Measurements from ENCODE around the gene NEDD8.

NEDD8 gene

GRCh38 chr14:24262821-24263733 is 30.9 kb upstream of the NEDD8 start, which contains the start of gene TGM1:
TGM1 (minus strand) TSS chr14:24263177; CDS start chr14:24262352, 825 bp downstream.
- no peak for DNase-seq

DNA sequence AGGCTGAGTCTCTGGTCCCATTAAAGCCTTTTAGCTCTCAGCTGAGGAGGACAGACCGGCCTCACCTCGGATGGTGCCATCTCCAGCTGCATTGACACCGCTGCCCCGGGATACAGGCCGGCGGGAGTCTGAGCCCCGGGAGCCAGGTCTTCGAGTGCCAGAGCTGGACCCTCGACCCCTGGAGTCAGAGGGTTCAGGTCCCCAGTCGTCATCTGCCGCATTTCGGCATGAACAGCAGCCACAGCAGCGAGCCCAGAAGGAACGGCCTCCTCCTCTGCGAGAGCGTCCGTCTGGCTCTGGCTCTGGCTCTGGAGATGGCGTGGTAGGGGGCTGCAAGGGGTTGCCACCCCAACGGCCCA is 29.8 kb upstream of the NEDD8 start:
- DNase-seq, result no peak

GRCh38 chr14:24261256-24261968 is 29.2 kb upstream of the NEDD8 start:
- DNase-seq, result no peak

DNA sequence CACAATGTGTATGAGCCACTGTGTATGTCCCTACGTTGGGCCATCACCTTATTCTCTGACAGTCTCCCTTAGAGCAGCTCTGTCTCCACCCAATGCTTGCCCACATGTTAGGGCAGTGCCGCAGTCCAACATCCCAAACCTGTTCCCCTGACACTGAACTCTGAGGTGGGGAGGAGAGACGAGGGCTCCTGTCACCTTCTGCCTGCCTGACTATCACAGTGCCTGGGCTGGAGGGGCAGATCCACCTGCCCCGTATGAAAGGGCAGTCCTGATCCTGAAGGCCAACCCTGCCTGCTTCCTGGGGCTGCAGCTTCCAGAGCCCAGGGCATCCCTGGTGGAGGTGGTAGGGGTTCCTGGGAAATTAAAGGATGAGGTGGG is 28.6 kb upstream of the NEDD8 start:
- DNase-seq, result no peak

DNA sequence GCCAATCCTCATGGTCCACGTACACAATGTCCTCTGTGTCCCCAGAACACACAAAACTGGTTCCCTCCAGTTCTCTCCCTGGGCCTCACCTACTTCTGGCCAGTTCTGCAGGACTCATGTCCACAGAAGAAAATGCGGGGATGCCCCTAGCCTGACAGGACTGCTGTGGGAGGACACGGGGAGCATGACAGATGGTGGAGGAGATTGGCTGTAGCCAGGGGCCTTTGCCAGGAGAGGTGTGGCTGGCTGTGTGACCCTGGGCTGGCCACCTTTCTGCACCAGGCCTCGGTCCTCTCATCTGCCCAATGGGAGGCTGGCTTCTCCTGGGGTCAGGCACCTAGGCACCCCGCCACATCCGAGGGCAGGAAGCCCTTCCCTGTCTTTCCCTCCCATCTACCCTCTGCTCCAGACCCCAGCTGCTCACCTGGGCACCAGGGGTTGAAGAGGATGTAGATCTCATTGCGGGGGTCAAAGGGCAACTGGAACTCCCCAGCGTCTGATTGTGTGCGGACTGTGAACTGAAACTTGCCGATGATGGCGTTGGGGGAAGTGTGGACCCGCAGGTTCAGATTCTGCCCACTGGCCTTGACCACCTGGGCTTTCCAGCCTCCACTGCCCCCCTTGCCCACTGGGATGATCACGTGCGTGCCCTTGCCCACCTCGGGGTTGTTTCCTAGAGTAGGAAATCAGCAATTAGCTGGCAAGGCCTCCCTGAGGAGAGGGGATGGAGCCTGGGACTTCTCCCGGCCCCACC is 28.0 kb upstream of the NEDD8 start:
- DNase-seq, result no peak

DNA sequence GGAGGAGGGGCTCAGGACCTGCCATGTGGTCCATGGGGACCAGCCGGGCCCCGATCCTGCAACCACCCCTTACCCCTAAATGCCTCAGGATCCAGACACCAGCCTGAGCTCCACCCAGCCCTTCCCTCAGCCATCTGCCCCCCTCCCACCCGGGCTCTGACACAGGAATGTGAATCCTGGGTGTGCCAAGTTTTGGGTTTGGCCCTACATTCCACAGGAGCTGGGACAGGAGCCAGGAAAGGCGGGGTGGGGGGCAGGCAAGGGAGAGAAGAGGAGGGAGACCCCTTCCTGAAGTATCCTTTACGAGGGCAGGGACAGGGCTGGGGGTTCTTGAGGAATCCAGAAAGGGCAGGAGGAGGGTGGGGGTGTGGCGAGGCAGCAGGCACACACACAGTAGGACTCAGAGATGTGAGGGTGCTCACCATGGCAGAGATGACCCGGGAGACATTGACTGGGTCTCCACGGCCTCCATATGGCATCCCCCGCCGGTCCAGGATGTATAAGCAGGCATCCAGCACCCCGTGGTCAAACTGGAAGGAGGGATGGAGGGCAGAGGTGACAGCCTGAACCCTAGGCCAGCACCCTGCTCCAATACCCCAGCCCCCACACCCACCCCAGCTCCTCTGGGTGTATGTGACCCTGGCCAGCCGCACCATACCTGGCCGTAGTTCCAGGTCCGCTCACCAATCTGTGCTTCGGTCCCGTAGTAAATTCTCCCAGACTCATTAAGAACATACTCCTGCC is 27.3 kb upstream of the NEDD8 start:
- no peak for DNase-seq

DNA sequence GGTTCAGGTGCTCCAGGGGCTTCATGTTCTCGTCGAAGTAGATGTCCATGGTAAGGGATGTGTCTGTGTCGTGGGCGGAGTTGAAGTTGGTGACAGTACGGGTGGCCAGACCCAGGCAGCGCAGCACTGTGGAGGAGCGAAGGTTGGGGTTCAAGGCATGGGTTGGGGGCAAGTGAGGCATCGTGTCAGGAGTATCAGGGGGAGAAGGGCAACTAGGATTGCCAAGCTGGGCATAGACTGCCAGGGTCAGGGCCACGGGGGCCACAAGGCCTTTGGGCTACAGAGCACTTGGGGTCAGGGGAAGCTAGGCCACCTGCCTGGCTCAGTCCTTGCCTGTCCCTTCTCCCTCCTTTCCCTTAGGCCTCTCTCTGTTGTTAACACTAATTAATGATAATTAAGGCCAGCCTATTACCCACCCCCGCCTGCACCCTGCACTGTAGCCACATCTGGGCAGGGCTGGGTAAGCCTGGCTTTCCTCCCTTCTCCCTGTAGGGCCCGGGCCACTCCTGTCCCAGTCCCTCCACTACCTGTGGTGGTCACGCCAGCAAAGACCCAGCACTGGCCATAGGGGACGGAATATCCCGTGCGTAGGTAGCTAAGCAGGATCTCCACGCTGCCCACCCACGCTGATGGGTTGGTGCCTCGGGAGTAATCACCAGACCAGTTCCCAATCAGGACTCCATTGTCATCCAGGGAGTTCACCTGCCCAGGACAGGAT is 26.5 kb upstream of the NEDD8 start:
- no peak for DNase-seq

DNA sequence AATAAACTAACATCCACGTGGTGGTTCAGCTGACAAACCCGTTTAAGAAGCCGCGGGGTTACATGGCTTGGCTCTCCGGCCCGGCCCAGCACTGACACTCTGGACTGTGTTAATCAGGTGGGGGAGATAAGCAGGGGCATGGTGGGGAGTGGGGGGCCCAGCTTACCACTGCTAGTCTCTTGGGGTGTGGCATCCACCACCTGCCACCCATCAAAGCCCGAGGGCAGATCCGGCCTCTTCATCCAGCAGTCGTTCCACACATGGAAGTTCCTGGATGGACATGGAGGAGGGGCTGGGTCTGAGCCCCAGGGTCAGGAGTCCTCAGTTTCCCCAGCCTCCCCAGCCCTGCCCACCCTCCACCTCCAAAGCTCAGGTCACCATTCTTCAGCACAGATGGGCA is 26.0 kb upstream of the NEDD8 start:
- no peak for DNase-seq

DNA sequence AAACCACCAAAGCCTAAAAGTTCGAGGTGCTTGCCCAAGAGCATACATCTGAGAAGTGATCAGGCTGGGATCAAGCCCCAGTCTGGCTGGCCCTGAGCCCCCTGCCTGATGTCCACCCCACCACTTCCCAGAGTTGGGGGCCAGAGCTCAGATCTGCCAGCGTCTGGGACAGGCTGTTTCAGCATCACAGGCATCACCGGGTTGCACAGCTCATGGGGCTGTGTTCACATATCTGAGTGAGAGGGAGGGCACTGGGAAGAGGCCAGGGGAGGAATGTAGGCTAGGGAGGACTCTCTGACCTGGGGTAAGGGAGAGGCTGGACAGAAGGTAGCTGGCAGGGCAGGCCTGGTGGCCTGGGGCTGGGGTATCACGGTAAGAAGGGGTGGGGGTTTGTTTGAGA is 24.8 kb upstream of the NEDD8 start:
- no peak for DNase-seq

GRCh38 chr14:24255931-24256711 is 24.0 kb upstream of the NEDD8 start:
- DNase-seq, result no peak

GRCh38 chr14:24255438-24255837 is 23.3 kb upstream of the NEDD8 start:
- DNase-seq, result no peak

DNA sequence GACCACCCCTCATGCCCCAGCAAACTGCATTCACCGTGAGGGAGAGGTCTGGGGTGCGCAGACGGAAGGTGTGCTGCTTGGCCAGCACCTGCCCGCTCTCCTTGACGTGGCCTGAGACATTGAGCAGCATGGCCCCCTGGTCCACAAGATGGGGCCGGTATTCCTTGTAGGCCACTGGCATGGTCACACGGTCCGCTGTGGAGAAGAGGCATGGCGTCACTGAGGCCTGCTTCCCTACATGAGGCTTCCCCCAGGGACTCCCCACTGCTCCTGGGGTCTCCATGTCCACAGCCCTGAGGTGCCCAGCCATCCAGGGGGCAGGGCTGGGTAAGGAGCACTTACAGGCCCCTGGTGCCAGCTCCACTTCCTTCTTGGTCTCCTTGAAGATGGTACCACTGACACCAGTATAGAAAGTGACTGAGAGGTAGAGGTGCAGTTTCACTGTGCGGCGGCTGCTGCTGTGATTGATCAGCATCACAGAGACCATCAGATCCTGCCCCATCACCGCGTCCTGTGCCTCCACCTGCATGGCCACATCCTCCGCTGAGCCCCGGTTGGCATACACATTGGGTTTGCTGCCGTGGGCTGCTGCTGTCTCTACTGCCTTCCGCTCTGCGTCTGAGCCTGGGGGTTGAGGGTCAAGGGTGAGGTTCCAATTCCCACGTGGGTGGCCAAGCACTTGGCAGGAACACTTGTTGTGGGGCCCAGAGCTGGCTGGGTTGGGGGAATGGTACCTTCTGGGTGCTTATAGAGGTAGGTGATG is 22.6 kb upstream of the NEDD8 start:
- DNase-seq, result no peak

DNA sequence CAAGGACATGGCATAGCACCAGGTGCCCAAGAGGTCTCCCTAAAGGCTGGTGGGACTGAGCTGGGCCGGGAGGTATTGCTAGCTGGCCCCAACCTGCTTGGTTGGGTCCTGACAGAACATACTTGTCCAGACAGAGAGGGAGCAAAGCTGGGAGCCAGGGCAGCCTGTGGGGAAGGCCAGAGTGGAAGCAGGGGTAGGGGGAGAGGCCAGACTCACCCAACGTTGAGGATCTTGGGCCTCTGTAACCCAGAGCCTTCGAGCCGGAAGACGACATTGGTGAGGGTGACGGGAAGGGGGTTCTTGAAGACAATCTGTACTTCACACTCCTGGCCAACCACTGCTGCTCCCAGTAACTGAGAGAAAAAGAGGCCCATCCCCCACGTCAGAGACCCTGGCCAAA is 21.8 kb upstream of the NEDD8 start:
- DNase-seq, result no peak

GRCh38 chr14:24252289-24253124 is 20.3 kb upstream of the NEDD8 start:
- DNase-seq, result no peak

DNA sequence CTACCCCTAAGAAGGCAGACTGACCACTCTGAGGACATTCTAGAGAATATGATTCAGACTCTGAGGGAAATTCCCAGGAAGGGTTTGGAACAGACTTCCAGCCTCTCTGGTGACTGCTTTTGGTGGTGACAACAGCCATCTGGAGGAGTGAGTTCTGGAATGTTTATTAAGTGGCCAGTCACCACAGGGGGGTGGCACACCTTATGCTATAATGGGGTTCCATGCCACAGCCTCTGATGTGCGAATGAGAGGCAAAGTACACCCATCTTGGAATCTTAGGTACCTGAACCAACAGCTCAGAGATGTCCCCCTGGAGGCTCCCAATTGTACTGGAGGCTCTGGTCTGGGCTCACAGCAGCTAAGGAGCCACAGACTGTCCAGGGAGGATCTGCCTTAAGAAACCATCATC is 19.7 kb upstream of the NEDD8 start:
- DNase-seq, result no peak

GRCh38 chr14:24250354-24250753 is 18.2 kb upstream of the NEDD8 start:
- DNase-seq, result no peak

DNA sequence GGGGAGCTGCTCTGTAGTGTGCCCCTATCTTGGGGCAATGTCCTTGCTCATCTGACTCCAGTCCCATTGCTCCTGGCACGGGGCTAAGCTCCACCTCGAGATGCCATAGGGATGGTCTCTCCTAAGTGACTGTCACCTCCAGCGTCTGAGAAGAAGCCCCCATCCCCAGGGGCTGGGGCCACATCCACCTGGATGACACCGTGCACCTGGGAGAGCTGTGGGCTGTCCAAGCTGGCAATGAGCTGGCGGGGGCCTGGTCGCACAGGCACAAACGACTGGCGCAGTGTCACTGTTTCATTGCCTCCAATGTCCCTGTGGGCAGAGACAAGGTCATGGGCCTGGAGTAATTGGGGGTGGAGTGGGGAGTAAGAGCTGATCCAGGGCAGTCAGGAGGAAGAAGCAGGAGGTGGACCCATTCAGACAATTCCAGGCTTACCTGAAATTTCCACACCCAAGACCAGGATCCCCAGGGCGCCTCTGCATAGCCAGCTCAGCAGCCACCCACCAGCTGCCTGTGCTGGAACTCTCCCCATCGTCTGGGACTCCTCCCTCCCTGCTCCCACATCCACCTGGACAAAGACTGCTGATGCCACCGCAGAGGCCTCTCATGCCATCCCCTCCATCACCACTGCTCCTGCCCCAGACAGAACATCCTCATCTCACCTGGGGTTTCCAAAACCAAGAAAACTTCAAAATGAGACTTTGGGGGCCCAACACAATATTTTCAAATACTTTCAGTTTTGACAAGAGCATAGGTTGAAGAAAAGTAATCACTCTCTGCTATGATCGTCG is 17.3 kb upstream of the NEDD8 start:
- DNase-seq, result no peak

GRCh38 chr14:24247422-24247821 is 15.3 kb upstream of the NEDD8 start:
- DNase-seq, result no peak

- no peak for DNase-seq
Measured at GRCh38 chr14:24246765-24247212, 14.6 kb upstream of the NEDD8 start.
